RPMI7951 (cell line): Measurements from ENCODE around the gene RAB6A. TPM values are rescaled to one million over a fixed set of nuclear protein-coding genes. Genes with fewer than 3 reads are reported as not detected.
A peak's percentile ranks its signal among the peaks of the same experiment; 100 is the strongest.
"Not testable (repeated sequence)": the region's sequence is repeated elsewhere in the genome, so short reads cannot be mapped to it uniquely, and the experiment has no call there.

Experiments used
- DNase-seq: peaks from one replicate; pipeline ENCODE4 v3.0.0-alpha.2; 2012; ENCODE audit warnings: low read depth
- total RNA-seq: library from RNA; depleted of rRNA; stranded (reverse); fragments of >200 nt; shearing (Covaris generic); gene quantifications from 2 replicates; pipeline ENCODE4 v1.2.3, GENCODE V29; 2014

RAB6A gene
- total RNA-seq, 1 experiment from 2014 or later: 124 TPM

- DNase-seq: no peak
Measured at GRCh38 chr11:73762732-73763131, 1.9 kb upstream of the RAB6A start.

- DNase-seq: no peak
Measured at GRCh38 chr11:73761403-73761945, 600 bp upstream of the RAB6A start.

- DNase-seq: peak; percentile 40
Measured at GRCh38 chr11:73760135-73760678, 667 bp downstream of the RAB6A start.

GRCh38 chr11:73759610-73760134, 1.2 kb downstream of the RAB6A start:
- DNase-seq: peak; percentile 16

- DNase-seq: no peak
Measured at GRCh38 chr11:73758451-73758850, 2.4 kb downstream of the RAB6A start.

GRCh38 chr11:73757598-73757997, 3.3 kb downstream of the RAB6A start:
- DNase-seq: no peak

- DNase-seq: no peak
Measured at GRCh38 chr11:73755670-73756069, 5.2 kb downstream of the RAB6A start.

GRCh38 chr11:73753938-73754337, 6.9 kb downstream of the RAB6A start:
- DNase-seq: no peak

- DNase-seq: peak; percentile 14
Measured at GRCh38 chr11:73752903-73753302, 8.0 kb downstream of the RAB6A start.

- DNase-seq: peak; percentile 80
Measured at GRCh38 chr11:73752216-73752867, 8.5 kb downstream of the RAB6A start.

GRCh38 chr11:73750862-73751261, 10.0 kb downstream of the RAB6A start:
- not testable (repeated sequence) for DNase-seq

- DNase-seq: no peak
Measured at GRCh38 chr11:73750228-73750627, 10.6 kb downstream of the RAB6A start.

- no peak for DNase-seq
Measured at GRCh38 chr11:73749118-73749517, 11.8 kb downstream of the RAB6A start.

- DNase-seq: no peak
Measured at GRCh38 chr11:73748300-73748699, 12.6 kb downstream of the RAB6A start.

- no peak for DNase-seq
Measured at GRCh38 chr11:73747762-73748161, 13.1 kb downstream of the RAB6A start.

- no peak for DNase-seq
Measured at GRCh38 chr11:73746701-73747100, 14.2 kb downstream of the RAB6A start.

- DNase-seq: no peak
Measured at GRCh38 chr11:73743045-73743444, 17.8 kb downstream of the RAB6A start.

- not testable (repeated sequence) for DNase-seq
Measured at GRCh38 chr11:73735959-73736358, 24.9 kb downstream of the RAB6A start.

- no peak for DNase-seq
Measured at GRCh38 chr11:73734993-73735392, 25.9 kb downstream of the RAB6A start.

GRCh38 chr11:73734011-73734410, 26.9 kb downstream of the RAB6A start:
- DNase-seq: not testable (repeated sequence)

GRCh38 chr11:73732936-73733335, 27.9 kb downstream of the RAB6A start:
- peak; percentile 6 for DNase-seq

- peak; percentile 8 for DNase-seq
Measured at GRCh38 chr11:73729594-73730206, 31.2 kb downstream of the RAB6A start.

- no peak for DNase-seq
Measured at GRCh38 chr11:73728000-73728399, 32.9 kb downstream of the RAB6A start.
